HUES64 (cell line): ENCODE data around the gene CROCC.
A peak's percentile ranks its signal among the peaks of the same experiment; 100 is the strongest.
"Not testable (repeated sequence)": the region's sequence is repeated elsewhere in the genome, so short reads cannot be mapped to it uniquely, and the experiment has no call there.

Experiments used
- H3K27ac ChIP-seq: 2 replicates; pipeline ENCODE4 v1.7.0; 2013; ENCODE audit warnings: low read depth, low read length, inconsistent platforms
- H3K27me3 ChIP-seq: 2 replicates; pipeline ENCODE4 v1.6.1; 2013; ENCODE audit warnings: mild to moderate bottlenecking, low read length; ENCODE audit not compliant: insufficient read depth
- H3K36me3 ChIP-seq: 2 replicates; pipeline ENCODE4 v1.6.1; 2013; ENCODE audit warnings: mild to moderate bottlenecking, low read length; ENCODE audit not compliant: insufficient read depth
- H3K4me1 ChIP-seq: 2 replicates; pipeline ENCODE4 v1.6.1; 2013; ENCODE audit warnings: mild to moderate bottlenecking, low read length, moderate library complexity; ENCODE audit not compliant: insufficient read depth
- H3K4me3 ChIP-seq: 2 replicates; pipeline ENCODE4 v1.5.1; 2013; ENCODE audit warnings: mild to moderate bottlenecking, low read length, moderate library complexity
- H3K9ac ChIP-seq: 2 replicates; pipeline ENCODE4 v1.6.1; 2013; ENCODE audit warnings: mild to moderate bottlenecking, low read depth, low read length
- H3K9me3 ChIP-seq: 2 replicates; pipeline ENCODE4 v1.6.1; 2013; ENCODE audit warnings: low read depth, low read length; ENCODE audit not compliant: insufficient read depth
- WGBS: fragments of 150-250, 120-280 bp; methylation state at CpG from one replicate; pipeline ENCODE4 v1.1.7; 2013; ENCODE audit warnings: missing lambda C conversion rate; 5-methylcytosine and 5-hydroxymethylcytosine counted together

The CROCC gene

GRCh38 chr1:16888860-16889816 is 32.6 kb upstream of the CROCC start:
- Histone ChIP-seq H3K9me3 (no peaks in the 10 kb centered on the region), H3K9ac (peak overlapping the region; percentile 84), H3K4me3 (peak overlapping the region; percentile 83), H3K27me3 (no peaks in the 10 kb centered on the region), H3K27ac (peak overlapping the region; percentile 87), H3K36me3 (no peaks in the 10 kb centered on the region), H3K4me1 (peaks cover 6% of the 10 kb centered on the region; the same call in 1 of the 2 replicates)
- WGBS = under 1% methylated on average over 63 of the region's 63 CpGs

- not testable (repeated sequence) for H3K36me3 ChIP-seq, H3K27ac ChIP-seq, H3K27me3 ChIP-seq, H3K9me3 ChIP-seq, H3K9ac ChIP-seq, H3K4me3 ChIP-seq, H3K4me1 ChIP-seq
- WGBS = 93% methylated on average over 4 of the region's 5 CpGs
These were observed 31.2 kb upstream of the CROCC start for GRCh38 chr1:16890539-16891021.

GRCh38 chr1:16891057-16891456 is 30.7 kb upstream of the CROCC start:
- not testable (repeated sequence) for H3K4me3 ChIP-seq, H3K27ac ChIP-seq, H3K36me3 ChIP-seq, H3K27me3 ChIP-seq, H3K4me1 ChIP-seq, H3K9ac ChIP-seq, H3K9me3 ChIP-seq
- WGBS = 79% methylated on average over 4 of the region's 4 CpGs

- H3K4me3 ChIP-seq, H3K27ac ChIP-seq, H3K9ac ChIP-seq, H3K27me3 ChIP-seq, H3K9me3 ChIP-seq, H3K36me3 ChIP-seq, H3K4me1 ChIP-seq: not testable (repeated sequence)
- WGBS = 79% methylated on average over 6 of the region's 6 CpGs
These were observed 28.7 kb upstream of the CROCC start for GRCh38 chr1:16892978-16893525.

GRCh38 chr1:16893796-16894195 is 27.9 kb upstream of the CROCC start:
- not testable (repeated sequence) for H3K4me1 ChIP-seq, H3K27ac ChIP-seq, H3K36me3 ChIP-seq, H3K9ac ChIP-seq, H3K4me3 ChIP-seq, H3K27me3 ChIP-seq, H3K9me3 ChIP-seq
- 86% methylated on average over 4 of the region's 4 CpGs for WGBS

DNA sequence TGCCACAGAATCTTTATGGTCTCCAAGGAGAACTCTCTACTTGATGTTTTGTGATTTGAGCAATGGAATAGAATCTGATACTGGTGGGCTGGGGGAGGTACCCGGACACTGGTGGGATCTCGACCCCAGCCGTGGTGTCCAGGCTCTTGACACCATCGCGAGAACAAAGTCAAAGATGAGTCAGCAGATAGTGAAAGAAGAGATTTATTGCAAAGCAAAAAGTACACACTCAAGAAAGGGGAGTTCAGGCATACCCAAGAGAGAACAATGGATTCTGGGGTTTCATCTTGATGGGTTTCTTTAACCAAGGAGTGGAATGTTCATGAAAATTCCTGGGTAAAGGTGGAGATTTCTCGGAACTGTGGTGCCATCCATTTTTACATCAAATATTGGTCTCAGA is 27.4 kb upstream of the CROCC start:
- H3K9ac ChIP-seq, H3K27ac ChIP-seq, H3K36me3 ChIP-seq, H3K9me3 ChIP-seq, H3K4me1 ChIP-seq, H3K4me3 ChIP-seq, H3K27me3 ChIP-seq: not testable (repeated sequence)
- 91% methylated on average over 6 of the region's 6 CpGs for WGBS

GRCh38 chr1:16895233-16895597 is 26.5 kb upstream of the CROCC start:
- WGBS = 25% methylated on average over 3 of the region's 6 CpGs
- H3K27ac ChIP-seq = peak overlapping the region; percentile 60; the same call in 1 of the 2 replicates
- not testable (repeated sequence) for H3K27me3 ChIP-seq, H3K36me3 ChIP-seq, H3K9me3 ChIP-seq, H3K4me1 ChIP-seq
- peak overlapping the region; percentile 48 for H3K4me3 ChIP-seq
- H3K9ac ChIP-seq = peak overlapping the region; percentile 88

GRCh38 chr1:16895598-16896315 is 26.0 kb upstream of the CROCC start, which contains the start of gene RNU1-2:
TSS of gene RNU1-2 (plus strand) at chr1:16895980.
- H3K4me1 ChIP-seq, H3K36me3 ChIP-seq, H3K27me3 ChIP-seq, H3K9me3 ChIP-seq: not testable (repeated sequence)
- WGBS = under 1% methylated on average over 25 of the region's 39 CpGs
- peak within 1 kb of the TSS; percentile 48 for H3K4me3 ChIP-seq
- H3K27ac ChIP-seq = peak within 1 kb of the TSS; percentile 92
- H3K9ac ChIP-seq = peak within 1 kb of the TSS; percentile 88

- WGBS = 12% methylated on average over 20 of the region's 24 CpGs
- H3K9me3 ChIP-seq, H3K36me3 ChIP-seq, H3K4me1 ChIP-seq, H3K27me3 ChIP-seq: not testable (repeated sequence)
- Histone ChIP-seq H3K9ac (peak overlapping the region; percentile 75), H3K27ac (peak overlapping the region; percentile 92), H3K4me3 (peak overlapping the region; percentile 48)
These were observed 25.2 kb upstream of the CROCC start for GRCh38 chr1:16896316-16897055.

DNA sequence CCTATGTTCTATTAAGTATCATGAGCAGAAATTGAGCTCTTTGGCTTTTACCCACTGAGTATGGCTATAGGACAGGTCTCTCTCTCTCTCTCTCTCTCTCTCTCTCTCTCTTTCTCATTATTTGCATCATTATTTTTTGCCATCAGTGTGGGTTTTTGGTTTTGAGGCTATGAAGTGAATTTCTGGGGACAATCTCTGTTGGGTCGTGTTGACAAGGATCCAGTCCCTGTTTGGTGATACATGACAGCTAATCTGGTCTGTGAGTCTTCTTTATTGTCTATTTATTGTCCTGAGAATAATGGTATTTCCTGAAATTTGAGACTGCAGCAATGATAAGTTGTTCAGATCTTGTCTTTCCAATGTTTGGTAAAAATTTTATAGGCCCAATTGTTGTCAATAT is 24.1 kb upstream of the CROCC start:
- not testable (repeated sequence) for H3K36me3 ChIP-seq, H3K9me3 ChIP-seq, H3K4me3 ChIP-seq, H3K4me1 ChIP-seq, H3K27ac ChIP-seq, H3K9ac ChIP-seq, H3K27me3 ChIP-seq
- WGBS = no CpG with 5 or more reads among the region's 1 CpG

GRCh38 chr1:16898298-16898697 is 23.4 kb upstream of the CROCC start:
- H3K9ac ChIP-seq, H3K4me1 ChIP-seq, H3K27me3 ChIP-seq, H3K27ac ChIP-seq, H3K36me3 ChIP-seq, H3K4me3 ChIP-seq, H3K9me3 ChIP-seq: not testable (repeated sequence)
